KMS-11 (cell line): Measurements from ENCODE around the gene MICAL3.
A peak's percentile ranks its signal among the peaks of the same experiment; 100 is the strongest.

Experiments used
- H2AFZ ChIP-seq: fragments of 200-600 bp; sonication (generic); 2 replicates; pipeline ENCODE4 v1.6.1; 2016; ENCODE audit warnings: antibody characterized with exemption, mixed run types, low read depth
- H3K27ac ChIP-seq: fragments of 200-600 bp; sonication (generic); 2 replicates; pipeline ENCODE4 v1.6.1; 2016; ENCODE audit warnings: mild to moderate bottlenecking, mixed run types
- H3K27me3 ChIP-seq: fragments of 200-600 bp; sonication (generic); 2 replicates; pipeline ENCODE4 v1.6.1; 2017; ENCODE audit warnings: mild to moderate bottlenecking, low read depth, mixed run types, moderate library complexity; ENCODE audit not compliant: insufficient read depth
- H3K36me3 ChIP-seq: fragments of 200-600 bp; sonication (generic); 2 replicates; pipeline ENCODE4 v1.6.1; 2017; ENCODE audit warnings: mild to moderate bottlenecking, mixed run types; ENCODE audit not compliant: insufficient read depth
- H3K4me1 ChIP-seq: fragments of 200-600 bp; sonication (generic); 2 replicates; pipeline ENCODE4 v1.6.1; 2016; ENCODE audit warnings: mild to moderate bottlenecking, low read depth, mixed run types; ENCODE audit not compliant: poor library complexity, severe bottlenecking
- H3K4me2 ChIP-seq: fragments of 200-600 bp; sonication (generic); 2 replicates; pipeline ENCODE4 v1.7.0; 2016; ENCODE audit warnings: mild to moderate bottlenecking, mixed run types
- H3K4me3 ChIP-seq: fragments of 200-600 bp; sonication (generic); IDR thresholded peaks from 2 replicates; pipeline ENCODE4 v1.6.1; 2017; ENCODE audit warnings: low read depth, low read length, mixed read lengths; ENCODE audit not compliant: insufficient read depth
- H3K79me2 ChIP-seq: fragments of 200-600 bp; sonication (generic); 2 replicates; pipeline ENCODE4 v1.6.1; 2016; ENCODE audit warnings: low read depth, mixed run types; ENCODE audit not compliant: insufficient read depth
- H3K9ac ChIP-seq: fragments of 200-600 bp; sonication (generic); 2 replicates; pipeline ENCODE4 v1.6.1; 2016; ENCODE audit warnings: mild to moderate bottlenecking, mixed run types
- H4K20me1 ChIP-seq: fragments of 200-600 bp; sonication (generic); 2 replicates; pipeline ENCODE4 v1.6.1; 2016; ENCODE audit warnings: mild to moderate bottlenecking, mixed run types; ENCODE audit not compliant: insufficient read depth
- TF ChIP-seq, protein P1 (sequence below): fragments of 200-600 bp; sonication (generic); conservative IDR thresholded peaks from 2 replicates; pipeline ENCODE4 v1.6.1; 2017; ENCODE audit warnings: low read depth, mild to moderate bottlenecking, antibody characterized with exemption, low read length, moderate library complexity, mixed read lengths

The MICAL3 gene

DNA sequence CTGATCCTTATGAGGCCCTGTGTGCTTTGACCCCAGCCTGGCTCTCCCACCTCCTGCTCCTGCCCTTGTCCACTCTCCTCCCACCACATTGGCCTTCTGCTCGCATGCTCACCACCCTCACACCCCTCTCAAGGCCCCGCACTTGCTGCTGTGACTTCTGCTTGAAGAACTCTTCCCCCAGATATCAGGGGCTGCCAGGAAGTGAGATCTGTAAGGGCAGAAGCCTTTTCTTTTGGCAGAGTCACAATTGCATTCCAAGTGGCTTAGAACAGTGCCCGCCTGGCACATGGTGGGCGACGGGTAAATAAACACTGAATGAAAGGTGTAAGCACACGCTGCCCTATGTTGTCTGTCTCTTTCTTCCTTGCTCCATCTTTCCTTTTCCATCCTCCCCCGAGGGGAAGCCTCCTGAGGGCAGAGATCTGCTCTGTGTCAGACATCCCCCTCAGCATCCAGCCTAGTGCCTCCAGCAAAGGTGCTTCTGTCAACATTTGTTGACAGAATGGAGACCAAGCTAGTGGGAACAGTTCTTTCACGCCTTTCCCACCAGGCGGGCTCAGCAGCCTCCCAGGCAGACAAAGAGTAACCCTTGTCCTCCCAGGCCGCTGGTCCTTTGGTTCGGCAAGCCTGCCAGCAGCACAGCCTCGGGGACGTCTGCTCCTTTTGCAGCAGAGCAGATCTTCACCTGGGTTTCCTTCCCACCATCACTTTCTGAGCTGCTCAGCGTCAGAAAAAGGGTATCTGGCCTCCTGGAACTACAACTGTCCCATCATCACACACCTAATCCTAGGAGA lies 43.4 kb upstream of the MICAL3 start:
- Histone ChIP-seq H3K27ac (no peak overlapping the region), H3K4me3 (no peak overlapping the region), H3K36me3 (no peaks in the 10 kb centered on the region), H4K20me1 (no peaks in the 10 kb centered on the region), H3K4me2 (no peak overlapping the region), H3K27me3 (no peaks in the 10 kb centered on the region), H2AFZ (no peak overlapping the region), H3K4me1 (peaks cover 25% of the 10 kb centered on the region), H3K79me2 (no peaks in the 10 kb centered on the region), H3K9ac (no peak overlapping the region)
- TF ChIP-seq, protein P1, sequence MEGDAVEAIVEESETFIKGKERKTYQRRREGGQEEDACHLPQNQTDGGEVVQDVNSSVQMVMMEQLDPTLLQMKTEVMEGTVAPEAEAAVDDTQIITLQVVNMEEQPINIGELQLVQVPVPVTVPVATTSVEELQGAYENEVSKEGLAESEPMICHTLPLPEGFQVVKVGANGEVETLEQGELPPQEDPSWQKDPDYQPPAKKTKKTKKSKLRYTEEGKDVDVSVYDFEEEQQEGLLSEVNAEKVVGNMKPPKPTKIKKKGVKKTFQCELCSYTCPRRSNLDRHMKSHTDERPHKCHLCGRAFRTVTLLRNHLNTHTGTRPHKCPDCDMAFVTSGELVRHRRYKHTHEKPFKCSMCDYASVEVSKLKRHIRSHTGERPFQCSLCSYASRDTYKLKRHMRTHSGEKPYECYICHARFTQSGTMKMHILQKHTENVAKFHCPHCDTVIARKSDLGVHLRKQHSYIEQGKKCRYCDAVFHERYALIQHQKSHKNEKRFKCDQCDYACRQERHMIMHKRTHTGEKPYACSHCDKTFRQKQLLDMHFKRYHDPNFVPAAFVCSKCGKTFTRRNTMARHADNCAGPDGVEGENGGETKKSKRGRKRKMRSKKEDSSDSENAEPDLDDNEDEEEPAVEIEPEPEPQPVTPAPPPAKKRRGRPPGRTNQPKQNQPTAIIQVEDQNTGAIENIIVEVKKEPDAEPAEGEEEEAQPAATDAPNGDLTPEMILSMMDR = no peak

DNA sequence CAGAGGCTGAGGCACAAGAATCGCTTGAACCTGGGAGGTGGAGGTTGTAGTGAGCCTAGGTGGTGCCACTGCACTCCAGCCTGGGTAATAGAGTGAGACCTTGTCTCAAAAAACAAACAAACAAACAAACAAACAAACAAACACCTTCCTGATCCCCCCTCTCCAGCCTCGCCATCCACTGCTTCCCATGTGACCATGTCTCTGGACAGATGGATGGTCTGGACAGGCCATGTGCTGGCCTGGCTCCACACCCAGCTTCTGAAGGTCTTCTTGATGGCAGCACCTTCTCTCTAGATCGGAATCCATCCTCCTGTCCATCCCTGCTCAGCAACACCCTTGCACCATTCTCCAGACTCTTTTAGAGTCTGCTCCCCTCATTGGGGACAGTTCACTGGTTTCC lies 42.8 kb upstream of the MICAL3 start:
- Histone ChIP-seq H3K27ac (peak overlapping the region; percentile 33; the same call in 1 of the 2 replicates), H3K9ac (no peak overlapping the region), H4K20me1 (no peaks in the 10 kb centered on the region), H2AFZ (no peak overlapping the region), H3K4me2 (peak overlapping the region; percentile 29; the same call in 1 of the 2 replicates), H3K4me3 (no peak overlapping the region), H3K27me3 (no peaks in the 10 kb centered on the region), H3K79me2 (no peaks in the 10 kb centered on the region), H3K4me1 (peaks cover 25% of the 10 kb centered on the region), H3K36me3 (no peaks in the 10 kb centered on the region)
- TF ChIP-seq, protein P1 = no peak

DNA sequence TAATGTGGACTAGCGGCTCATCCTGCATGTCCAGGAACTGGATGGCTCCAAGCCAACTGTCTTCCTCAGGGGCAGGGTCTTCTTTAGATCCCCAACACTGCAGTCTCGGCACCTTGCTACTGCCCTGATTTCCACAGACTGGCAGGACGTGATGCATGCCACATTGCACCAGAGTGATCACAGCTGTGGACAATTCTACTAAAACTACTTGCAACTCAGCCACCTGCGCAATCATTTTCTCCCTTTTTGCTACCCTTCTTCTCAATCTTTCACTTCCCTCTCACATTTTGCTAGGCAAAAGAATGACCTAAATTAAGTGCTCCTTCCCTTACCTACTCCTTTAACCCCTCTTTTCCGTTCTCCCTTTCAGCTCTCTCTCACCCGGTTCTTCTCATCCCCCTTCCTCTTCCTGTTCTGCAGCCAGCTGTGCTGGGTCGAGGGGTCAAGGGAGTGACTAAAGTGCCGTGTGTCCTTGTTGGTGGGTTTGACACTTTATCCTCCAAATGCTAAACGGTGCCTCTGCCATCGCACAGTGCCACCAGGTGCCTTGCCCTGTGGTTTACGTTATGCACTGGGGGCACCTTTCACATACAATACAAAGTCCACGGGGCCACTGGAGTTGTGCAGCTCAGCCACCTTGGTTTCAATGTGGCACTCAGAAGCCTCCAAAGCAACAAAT lies 42.0 kb upstream of the MICAL3 start:
- no peak overlapping the region for H3K4me3 ChIP-seq
- H3K36me3 ChIP-seq = no peaks in the 10 kb centered on the region
- peak overlapping the region; percentile 47; the same call in 1 of the 2 replicates for H2AFZ ChIP-seq
- H3K27me3 ChIP-seq = no peaks in the 10 kb centered on the region
- H3K4me2 ChIP-seq = peak overlapping the region; percentile 29; the same call in 1 of the 2 replicates
- TF ChIP-seq, protein P1 = no peak
- H3K79me2 ChIP-seq = no peaks in the 10 kb centered on the region
- H3K4me1 ChIP-seq = peaks cover 26% of the 10 kb centered on the region
- H3K27ac ChIP-seq = peak overlapping the region; percentile 33
- H4K20me1 ChIP-seq = no peaks in the 10 kb centered on the region
- no peak overlapping the region for H3K9ac ChIP-seq

DNA sequence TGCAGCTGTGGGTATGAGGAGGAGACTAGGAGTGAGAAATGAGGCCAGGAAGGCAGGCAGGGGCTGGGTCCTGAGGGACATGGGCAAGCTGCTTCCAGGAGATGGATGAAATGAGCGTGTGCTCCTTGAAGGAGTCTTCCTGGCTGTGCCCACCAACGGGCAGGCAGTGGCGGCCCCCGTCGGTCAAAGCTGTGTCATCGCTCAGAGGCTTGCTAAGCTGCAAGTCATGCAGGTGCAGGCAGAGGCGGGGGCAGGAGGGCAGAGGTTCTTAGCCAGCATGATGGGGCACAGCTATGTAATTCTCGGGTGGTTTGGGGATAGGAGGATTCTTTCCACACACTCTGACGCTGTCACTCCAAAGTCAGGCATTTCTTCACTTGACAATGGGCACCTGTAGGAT lies 40.9 kb upstream of the MICAL3 start:
- no peak overlapping the region for H3K27ac ChIP-seq
- H3K79me2 ChIP-seq = no peaks in the 10 kb centered on the region
- no peak overlapping the region; the same call in 1 of the 2 replicates for H3K4me2 ChIP-seq
- H3K9ac ChIP-seq = no peak overlapping the region
- no peaks in the 10 kb centered on the region for H3K36me3 ChIP-seq
- no peaks in the 10 kb centered on the region for H3K27me3 ChIP-seq
- H3K4me3 ChIP-seq = no peak overlapping the region
- TF ChIP-seq, protein P1 = no peak
- H2AFZ ChIP-seq = no peak overlapping the region; the same call in 1 of the 2 replicates
- peaks cover 37% of the 10 kb centered on the region for H3K4me1 ChIP-seq
- H4K20me1 ChIP-seq = no peaks in the 10 kb centered on the region
